C4-2B (cell line): ENCODE measurements around the gene DAB2.

ENCODE experiments used
- CTCF ChIP-seq: fragments of 450-650 bp; conservative IDR thresholded peaks from 2 replicates; pipeline ENCODE4 v1.5.1; 2017; ENCODE audit warnings: mild to moderate bottlenecking
- ZFX ChIP-seq: fragments of 450-650 bp; IDR thresholded peaks from 2 replicates; pipeline ENCODE4 v1.6.1; 2017

GRCh38 chr5:39459907-39460306, 35.1 kb upstream of the DAB2 start:
- no peak for TF ChIP-seq CTCF
- TF ChIP-seq ZFX = no peak
